PFSK-1 (cell line): ENCODE results near the gene RARRES1.

Experiments
- POLR2AphosphoS5 ChIP-seq: IDR thresholded peaks from 2 replicates; pipeline ENCODE4 v1.6.1; 2012; ENCODE audit warnings: low read depth, mild to moderate bottlenecking, control low read depth, low read length, moderate library complexity
- TF ChIP-seq, protein P1 (sequence below), 2 experiments: IDR thresholded peaks; 2 replicates each; pipeline versions ENCODE4 v1.6.1 to v1.8.0; 2011 to 2012; ENCODE audit warnings: low read depth in 2 of 2, low read length in 2 of 2, control low read depth in 1 of 2, inconsistent platforms in 1 of 2, mild to moderate bottlenecking in 1 of 2, moderate library complexity in 1 of 2; ENCODE audit not compliant: insufficient read depth in 1 of 2

DNA sequence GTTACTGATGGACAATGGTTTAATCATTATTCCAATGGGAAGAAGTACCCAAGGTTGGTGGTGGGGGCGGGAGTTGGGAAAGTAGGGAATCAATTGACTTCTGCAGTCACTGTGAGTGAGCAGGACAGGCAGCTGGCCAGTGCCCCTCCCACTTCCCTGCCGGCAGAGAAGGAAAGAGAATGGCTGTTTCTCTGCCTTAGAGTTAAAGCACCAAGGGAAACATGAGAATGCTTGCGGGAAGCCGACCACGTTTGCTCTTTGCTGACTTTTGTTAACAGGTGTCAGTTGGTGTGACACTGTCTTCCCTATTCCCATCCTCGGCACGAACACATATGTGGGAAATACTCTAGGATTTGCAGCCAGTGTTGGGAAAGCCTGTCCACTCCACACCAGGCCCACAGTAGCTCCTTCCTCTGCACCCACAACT lies 36.1 kb upstream of the RARRES1 start:
- TF ChIP-seq POLR2AphosphoS5: no peak
- TF ChIP-seq, protein P1, sequence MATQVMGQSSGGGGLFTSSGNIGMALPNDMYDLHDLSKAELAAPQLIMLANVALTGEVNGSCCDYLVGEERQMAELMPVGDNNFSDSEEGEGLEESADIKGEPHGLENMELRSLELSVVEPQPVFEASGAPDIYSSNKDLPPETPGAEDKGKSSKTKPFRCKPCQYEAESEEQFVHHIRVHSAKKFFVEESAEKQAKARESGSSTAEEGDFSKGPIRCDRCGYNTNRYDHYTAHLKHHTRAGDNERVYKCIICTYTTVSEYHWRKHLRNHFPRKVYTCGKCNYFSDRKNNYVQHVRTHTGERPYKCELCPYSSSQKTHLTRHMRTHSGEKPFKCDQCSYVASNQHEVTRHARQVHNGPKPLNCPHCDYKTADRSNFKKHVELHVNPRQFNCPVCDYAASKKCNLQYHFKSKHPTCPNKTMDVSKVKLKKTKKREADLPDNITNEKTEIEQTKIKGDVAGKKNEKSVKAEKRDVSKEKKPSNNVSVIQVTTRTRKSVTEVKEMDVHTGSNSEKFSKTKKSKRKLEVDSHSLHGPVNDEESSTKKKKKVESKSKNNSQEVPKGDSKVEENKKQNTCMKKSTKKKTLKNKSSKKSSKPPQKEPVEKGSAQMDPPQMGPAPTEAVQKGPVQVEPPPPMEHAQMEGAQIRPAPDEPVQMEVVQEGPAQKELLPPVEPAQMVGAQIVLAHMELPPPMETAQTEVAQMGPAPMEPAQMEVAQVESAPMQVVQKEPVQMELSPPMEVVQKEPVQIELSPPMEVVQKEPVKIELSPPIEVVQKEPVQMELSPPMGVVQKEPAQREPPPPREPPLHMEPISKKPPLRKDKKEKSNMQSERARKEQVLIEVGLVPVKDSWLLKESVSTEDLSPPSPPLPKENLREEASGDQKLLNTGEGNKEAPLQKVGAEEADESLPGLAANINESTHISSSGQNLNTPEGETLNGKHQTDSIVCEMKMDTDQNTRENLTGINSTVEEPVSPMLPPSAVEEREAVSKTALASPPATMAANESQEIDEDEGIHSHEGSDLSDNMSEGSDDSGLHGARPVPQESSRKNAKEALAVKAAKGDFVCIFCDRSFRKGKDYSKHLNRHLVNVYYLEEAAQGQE (IDR thresholded peaks at IDR 0.05; ENCODE audit: insufficient read depth in 1 of 2, low read depth in 2 of 2, low read length in 2 of 2): no peak
